HepG2 (cell line): ENCODE results near the gene FAM169A. TPM values are rescaled to one million over a fixed set of nuclear protein-coding genes. Genes with fewer than 3 reads are reported as not detected.
A peak's percentile ranks its signal among the peaks of the same experiment; 100 is the strongest.

Source experiments
- BRD4 ChIP-seq: sonication (generic); formaldehyde crosslinking; IDR thresholded peaks from 2 replicates; pipeline ENCODE4 v1.4.0; 2020; ENCODE audit warnings: missing genetic modification reagents
- FOXM1 ChIP-seq: sonication (generic); formaldehyde crosslinking; IDR thresholded peaks from 2 replicates; pipeline ENCODE4 v1.5.0; 2020; ENCODE audit warnings: missing genetic modification reagents
- GATAD1 ChIP-seq: IDR thresholded peaks from 2 replicates; pipeline ENCODE4 v1.6.1; 2016; ENCODE audit warnings: missing genetic modification reagents, missing compliant biosample characterization
- RAD51 ChIP-seq: fragments of 450-650 bp; IDR thresholded peaks from 2 replicates; pipeline ENCODE4 v1.6.1; 2016; ENCODE audit warnings: borderline replicate concordance
- SIN3A ChIP-seq: IDR thresholded peaks from 2 replicates; pipeline ENCODE4 v1.6.1; 2011; ENCODE audit warnings: low read depth, mild to moderate bottlenecking, control low read depth, low read length, borderline replicate concordance
- SKI ChIP-seq: fragments of 450-650 bp; IDR thresholded peaks from one replicate; pipeline ENCODE4 v1.6.1; 2018; ENCODE audit warnings: mild to moderate bottlenecking; ENCODE audit not compliant: partially characterized antibody
- SP4 ChIP-seq: sonication (generic); formaldehyde crosslinking; IDR thresholded peaks from 2 replicates; pipeline ENCODE4 v1.8.1; 2023; ENCODE audit warnings: mild to moderate bottlenecking, missing genetic modification reagents
- ZFP62 ChIP-seq: sonication (generic); formaldehyde crosslinking; IDR thresholded peaks from 2 replicates; pipeline ENCODE4 v1.4.0; 2020; ENCODE audit warnings: missing genetic modification reagents
- ZMAT3 ChIP-seq: sonication (generic); formaldehyde crosslinking; conservative IDR thresholded peaks from 2 replicates; pipeline ENCODE4 v1.7.0; 2021; ENCODE audit warnings: missing genetic modification reagents
- ZNF232 ChIP-seq: sonication (generic); formaldehyde crosslinking; IDR thresholded peaks from 2 replicates; pipeline ENCODE4 v1.4.0; 2020; ENCODE audit warnings: missing genetic modification reagents, borderline replicate concordance
- ZNF292 ChIP-seq: sonication (generic); formaldehyde crosslinking; IDR thresholded peaks from 2 replicates; pipeline ENCODE4 v1.8.1; 2022; ENCODE audit warnings: mild to moderate bottlenecking, low read depth, missing genetic modification reagents, borderline replicate concordance
- ZNF33A ChIP-seq: sonication (generic); formaldehyde crosslinking; IDR thresholded peaks from 2 replicates; pipeline ENCODE4 v1.5.1; 2020; ENCODE audit warnings: missing genetic modification reagents, mild to moderate bottlenecking, moderate library complexity, borderline replicate concordance
- ZNF432 ChIP-seq: sonication (generic); formaldehyde crosslinking; IDR thresholded peaks from 2 replicates; pipeline ENCODE4 v1.5.0; 2020; ENCODE audit warnings: missing genetic modification reagents, mild to moderate bottlenecking, borderline replicate concordance
- ZNF737 ChIP-seq: sonication (generic); formaldehyde crosslinking; IDR thresholded peaks from 2 replicates; pipeline ENCODE4 v1.5.0; 2020; ENCODE audit warnings: missing genetic modification reagents, mild to moderate bottlenecking, borderline replicate concordance
- ZNF781 ChIP-seq: sonication (generic); formaldehyde crosslinking; IDR thresholded peaks from 2 replicates; pipeline ENCODE4 v1.5.1; 2020; ENCODE audit warnings: borderline replicate concordance, mild to moderate bottlenecking, missing genetic modification reagents; ENCODE audit errors: not compliant biosample characterization
- ZNF792 ChIP-seq: IDR thresholded peaks from 2 replicates; pipeline ENCODE4 v1.6.1; 2016
- ZNF839 ChIP-seq: sonication (generic); formaldehyde crosslinking; IDR thresholded peaks from 2 replicates; pipeline ENCODE4 v1.4.0; 2020; ENCODE audit warnings: missing genetic modification reagents, mild to moderate bottlenecking, borderline replicate concordance
- polyA plus RNA-seq, 8 experiments: library from polyadenylated mRNA; depleted of rRNA in 3 of 8; stranded (reverse) in 7 of 8; unstranded in 1 of 8; fragments of >200 nt; fragmentation: Illumina TruSeq in 4 of 8; extraction: Trizol in 4 of 8; gene quantifications; 2 replicates each; pipeline versions ENCODE4 v1.2.1 to v1.2.3, GENCODE V29; 2011 to 2016; ENCODE audit warnings: low read depth in 4 of 8, missing spikeins in 1 of 8, mixed read lengths in 1 of 8; ENCODE audit not compliant: insufficient read depth in 1 of 8
- total RNA-seq, 5 experiments: library from RNA; depleted of rRNA; stranded (reverse); fragments of >200 nt; fragmentation: Illumina TruSeq; extraction: Trizol; gene quantifications; 2 replicates each; pipeline ENCODE4 v1.2.3, GENCODE V29; 2016; ENCODE audit warnings: low read depth in 1 of 5
- TF ChIP-seq, protein P1 (sequence below): sonication (generic); formaldehyde crosslinking; IDR thresholded peaks from 2 replicates; pipeline ENCODE4 v1.5.0; 2020; ENCODE audit warnings: mild to moderate bottlenecking, missing genetic modification reagents, borderline replicate concordance
- TF ChIP-seq, protein P2 (sequence below): IDR thresholded peaks from 2 replicates; pipeline ENCODE4 v1.6.1; 2016
- TF ChIP-seq, protein P3 (sequence below): sonication (generic); formaldehyde crosslinking; IDR thresholded peaks from 2 replicates; pipeline ENCODE4 v1.4.0; 2020; ENCODE audit warnings: missing genetic modification reagents
- TF ChIP-seq, protein P4 (sequence below): sonication (generic); formaldehyde crosslinking; IDR thresholded peaks from 2 replicates; pipeline ENCODE4 v1.4.0; 2020; ENCODE audit warnings: missing genetic modification reagents, borderline replicate concordance
- TF ChIP-seq, protein P5 (sequence below): fragments of 450-650 bp; IDR thresholded peaks from 2 replicates; pipeline ENCODE4 v1.6.1; 2016

The FAM169A gene
- total and polyA plus RNA-seq, 2 of the 13 experiments (the other 11 are each of a cell fraction or from before 2014, with no cell fraction given), result 21.1 to 110 TPM

DNA sequence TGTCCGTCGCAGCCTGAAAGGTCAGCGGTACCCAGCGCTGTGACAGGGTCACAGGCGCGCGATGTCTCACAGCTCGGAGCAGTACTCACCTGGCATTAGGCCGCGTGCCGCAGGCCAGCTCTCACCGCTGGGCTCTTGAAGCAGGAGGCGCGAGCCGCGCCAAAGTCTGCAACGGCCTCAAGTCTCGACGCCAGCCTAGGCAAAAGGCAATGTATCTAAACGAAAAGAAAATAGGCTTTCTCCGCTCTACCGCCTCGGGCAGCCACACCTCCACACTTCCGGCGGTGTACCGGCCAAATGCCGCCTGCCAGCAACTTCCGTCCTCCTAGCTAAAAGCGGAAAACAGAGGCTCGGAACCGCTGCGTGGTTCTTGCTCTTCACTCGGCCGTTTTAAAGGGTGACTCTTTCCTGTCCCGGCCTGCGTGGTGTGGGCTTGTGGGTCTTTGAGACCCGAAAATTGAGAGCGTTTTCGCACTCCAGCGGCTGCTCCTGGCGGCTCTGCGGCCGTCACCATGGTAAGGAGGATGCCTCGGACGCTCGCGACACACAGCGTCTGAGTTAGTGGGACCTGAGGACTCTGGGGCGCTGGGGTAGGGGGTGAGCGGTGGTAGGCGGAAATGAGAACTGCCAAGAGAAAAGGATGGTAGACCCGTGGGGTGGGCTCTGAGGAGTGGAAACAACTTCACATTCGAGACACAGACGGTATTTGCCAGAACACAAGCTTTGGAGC lies 99.2 kb downstream of the FAM169A start, which contains the start of the genes GFM2 and NSA2 (continued):
- TF ChIP-seq ZFP62 (CRISPR knock-in tag) (no peak), SP4 (CRISPR knock-in tag) (peak; percentile 65; the same call in 1 of the 2 replicates), BRD4 (CRISPR knock-in tag) (0 out of 2 replicates have a peak, but pooled peaks have one; percentile 52), RAD51 (no peak), SIN3A (peak; percentile 58; the same call in 1 of the 2 replicates), ZNF792 (peak; percentile 92), FOXM1 (no peak), ZNF432 (no peak), ZNF292 (peak; percentile 46; the same call in 1 of the 2 replicates), ZNF839 (peak; percentile 85; the same call in 1 of the 2 replicates), ZNF737 (CRISPR knock-in tag) (no peak), GATAD1 (CRISPR knock-in tag) (peak; percentile 99), ZNF232 (peak; percentile 92; the same call in 1 of the 2 replicates), ZNF33A (no peak), ZNF781 (CRISPR knock-in tag) (peak; percentile 46), SKI (no peak), ZMAT3 (peak; percentile 86)
- TF ChIP-seq, protein P1, sequence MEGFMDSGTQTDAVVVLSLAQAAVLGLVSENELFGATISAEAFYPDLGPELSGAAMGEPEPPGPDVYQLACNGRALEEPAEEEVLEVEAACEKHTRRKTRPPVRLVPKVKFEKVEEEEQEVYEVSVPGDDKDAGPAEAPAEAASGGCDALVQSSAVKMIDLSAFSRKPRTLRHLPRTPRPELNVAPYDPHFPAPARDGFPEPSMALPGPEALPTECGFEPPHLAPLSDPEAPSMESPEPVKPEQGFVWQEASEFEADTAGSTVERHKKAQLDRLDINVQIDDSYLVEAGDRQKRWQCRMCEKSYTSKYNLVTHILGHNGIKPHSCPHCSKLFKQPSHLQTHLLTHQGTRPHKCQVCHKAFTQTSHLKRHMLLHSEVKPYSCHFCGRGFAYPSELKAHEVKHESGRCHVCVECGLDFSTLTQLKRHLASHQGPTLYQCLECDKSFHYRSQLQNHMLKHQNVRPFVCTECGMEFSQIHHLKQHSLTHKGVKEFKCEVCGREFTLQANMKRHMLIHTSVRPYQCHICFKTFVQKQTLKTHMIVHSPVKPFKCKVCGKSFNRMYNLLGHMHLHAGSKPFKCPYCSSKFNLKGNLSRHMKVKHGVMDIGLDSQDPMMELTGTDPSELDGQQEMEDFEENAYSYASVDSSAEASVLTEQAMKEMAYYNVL (CRISPR knock-in tag), result peak; percentile 63; the same call in 1 of the 2 replicates
- TF ChIP-seq, protein P2, sequence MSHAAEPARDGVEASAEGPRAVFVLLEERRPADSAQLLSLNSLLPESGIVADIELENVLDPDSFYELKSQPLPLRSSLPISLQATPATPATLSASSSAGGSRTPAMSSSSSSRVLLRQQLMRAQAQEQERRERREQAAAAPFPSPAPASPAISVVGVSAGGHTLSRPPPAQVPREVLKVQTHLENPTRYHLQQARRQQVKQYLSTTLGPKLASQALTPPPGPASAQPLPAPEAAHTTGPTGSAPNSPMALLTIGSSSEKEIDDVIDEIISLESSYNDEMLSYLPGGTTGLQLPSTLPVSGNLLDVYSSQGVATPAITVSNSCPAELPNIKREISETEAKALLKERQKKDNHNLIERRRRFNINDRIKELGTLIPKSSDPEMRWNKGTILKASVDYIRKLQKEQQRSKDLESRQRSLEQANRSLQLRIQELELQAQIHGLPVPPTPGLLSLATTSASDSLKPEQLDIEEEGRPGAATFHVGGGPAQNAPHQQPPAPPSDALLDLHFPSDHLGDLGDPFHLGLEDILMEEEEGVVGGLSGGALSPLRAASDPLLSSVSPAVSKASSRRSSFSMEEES (CRISPR knock-in tag), result peak; percentile 58
- TF ChIP-seq, protein P3, sequence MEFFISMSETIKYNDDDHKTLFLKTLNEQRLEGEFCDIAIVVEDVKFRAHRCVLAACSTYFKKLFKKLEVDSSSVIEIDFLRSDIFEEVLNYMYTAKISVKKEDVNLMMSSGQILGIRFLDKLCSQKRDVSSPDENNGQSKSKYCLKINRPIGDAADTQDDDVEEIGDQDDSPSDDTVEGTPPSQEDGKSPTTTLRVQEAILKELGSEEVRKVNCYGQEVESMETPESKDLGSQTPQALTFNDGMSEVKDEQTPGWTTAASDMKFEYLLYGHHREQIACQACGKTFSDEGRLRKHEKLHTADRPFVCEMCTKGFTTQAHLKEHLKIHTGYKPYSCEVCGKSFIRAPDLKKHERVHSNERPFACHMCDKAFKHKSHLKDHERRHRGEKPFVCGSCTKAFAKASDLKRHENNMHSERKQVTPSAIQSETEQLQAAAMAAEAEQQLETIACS (CRISPR knock-in tag), result 0 out of 2 replicates have a peak, but pooled peaks have one; percentile 22
- TF ChIP-seq, protein P4, sequence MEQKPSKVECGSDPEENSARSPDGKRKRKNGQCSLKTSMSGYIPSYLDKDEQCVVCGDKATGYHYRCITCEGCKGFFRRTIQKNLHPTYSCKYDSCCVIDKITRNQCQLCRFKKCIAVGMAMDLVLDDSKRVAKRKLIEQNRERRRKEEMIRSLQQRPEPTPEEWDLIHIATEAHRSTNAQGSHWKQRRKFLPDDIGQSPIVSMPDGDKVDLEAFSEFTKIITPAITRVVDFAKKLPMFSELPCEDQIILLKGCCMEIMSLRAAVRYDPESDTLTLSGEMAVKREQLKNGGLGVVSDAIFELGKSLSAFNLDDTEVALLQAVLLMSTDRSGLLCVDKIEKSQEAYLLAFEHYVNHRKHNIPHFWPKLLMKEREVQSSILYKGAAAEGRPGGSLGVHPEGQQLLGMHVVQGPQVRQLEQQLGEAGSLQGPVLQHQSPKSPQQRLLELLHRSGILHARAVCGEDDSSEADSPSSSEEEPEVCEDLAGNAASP, result peak; percentile 63
- TF ChIP-seq, protein P5, sequence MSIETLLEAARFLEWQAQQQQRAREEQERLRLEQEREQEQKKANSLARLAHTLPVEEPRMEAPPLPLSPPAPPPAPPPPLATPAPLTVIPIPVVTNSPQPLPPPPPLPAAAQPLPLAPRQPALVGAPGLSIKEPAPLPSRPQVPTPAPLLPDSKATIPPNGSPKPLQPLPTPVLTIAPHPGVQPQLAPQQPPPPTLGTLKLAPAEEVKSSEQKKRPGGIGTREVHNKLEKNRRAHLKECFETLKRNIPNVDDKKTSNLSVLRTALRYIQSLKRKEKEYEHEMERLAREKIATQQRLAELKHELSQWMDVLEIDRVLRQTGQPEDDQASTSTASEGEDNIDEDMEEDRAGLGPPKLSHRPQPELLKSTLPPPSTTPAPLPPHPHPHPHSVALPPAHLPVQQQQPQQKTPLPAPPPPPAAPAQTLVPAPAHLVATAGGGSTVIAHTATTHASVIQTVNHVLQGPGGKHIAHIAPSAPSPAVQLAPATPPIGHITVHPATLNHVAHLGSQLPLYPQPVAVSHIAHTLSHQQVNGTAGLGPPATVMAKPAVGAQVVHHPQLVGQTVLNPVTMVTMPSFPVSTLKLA, result peak; percentile 31
